ENCODE results near the gene RPL36AL. TPM values are rescaled to one million over a fixed set of nuclear protein-coding genes. Genes with fewer than 3 reads are reported as not detected.
A peak's percentile ranks its signal among the peaks of the same experiment; 100 is the strongest.
"Not testable (repeated sequence)": the region's sequence is repeated elsewhere in the genome, so short reads cannot be mapped to it uniquely, and the experiment has no call there.

Gene RPL36AL
- 100 to 1,000 TPM; 249 to 262 TPM for total RNA-seq

- ChIA-PET POLR2A (interaction anchor here (0.6 to 2.0 kb wide), 10 partner anchors 11 to 468 kb away, joined by 3 to 18 read pairs (median 3); partner anchors contain the start of genes DNAAF2, LRR1 and RPS29), CTCF (interaction anchor here (0.5 to 6.8 kb wide), 17 partner anchors 10 to 505 kb away, joined by 3 to 67 read pairs (median 4); partner anchors contain the start of genes DNAAF2, KLHDC2, LRR1 and NEMF)
- Mint-ChIP-seq H3K9me3 (no peaks in the 10 kb centered on the region), H3K27me3 (no peaks in the 10 kb centered on the region), H3K36me3 (ENCODE audit: low read depth) (peaks cover 69% of the 10 kb centered on the region), H3K4me1 (peaks cover 50% of the 10 kb centered on the region), H3K27ac (peak within 1 kb of the TSS; percentile 97), H3K4me3 (peak within 1 kb of the TSS; percentile 97)
- peak; percentile 96 for DNase-seq
Measured at GRCh38 chr14:49620182-49621113, at the start of gene RPL36AL, which contains the start of gene MGAT2. TSS of gene RPL36AL (minus strand) at chr14:49620626. CDS start at chr14:49619104, 1,522 bp downstream. TSS of gene MGAT2 (plus strand) at chr14:49620799. CDS start at chr14:49621269, 470 bp downstream.

DNA sequence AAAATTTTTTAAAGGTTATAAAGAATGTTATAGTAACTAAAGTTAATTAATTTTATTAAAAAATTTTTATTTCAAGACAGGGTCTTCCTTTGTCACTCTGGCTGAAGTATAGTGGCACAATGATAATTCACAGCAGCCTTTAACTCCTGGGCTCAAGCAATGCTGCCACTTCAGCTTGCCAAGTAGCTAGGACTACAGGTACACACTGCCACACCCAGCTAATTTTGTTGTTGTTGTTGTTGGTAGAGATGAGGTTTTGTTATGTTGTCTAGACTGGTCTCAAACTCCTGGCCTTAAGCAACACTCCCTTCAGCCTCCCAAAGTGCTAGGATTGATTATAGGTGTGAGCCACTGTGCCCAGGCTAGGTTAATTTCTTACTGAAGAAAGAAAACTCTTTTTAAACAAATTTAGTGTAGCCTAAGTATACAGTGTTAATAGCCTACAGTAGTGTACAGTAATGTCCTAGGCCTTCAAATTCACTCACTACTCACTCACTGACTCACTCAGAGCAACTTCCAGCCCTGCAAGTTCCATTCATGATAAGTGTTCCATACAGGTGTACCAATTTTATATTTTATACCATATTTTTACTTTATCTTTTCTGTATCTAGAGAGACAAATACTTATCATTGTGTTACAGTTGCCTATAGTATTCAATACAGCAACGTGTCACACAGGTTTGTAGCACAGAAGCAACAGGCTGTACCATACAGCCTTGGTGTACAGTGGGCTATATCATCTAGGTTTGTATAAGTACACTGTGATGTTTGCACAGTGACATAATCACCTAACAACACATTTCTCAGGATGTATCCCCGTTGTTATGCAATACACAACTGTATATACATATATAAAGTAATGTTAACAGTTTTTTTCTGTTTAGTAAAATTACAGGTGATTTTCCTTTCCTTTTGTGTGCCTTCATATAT, 39.4 kb upstream of the RPL36AL start:
- ChIA-PET CTCF (interaction anchor here (1.1 to 1.2 kb wide), 3 partner anchors 16 to 661 kb away, joined by 3 to 6 read pairs (median 5); no protein-coding TSS in a partner anchor), POLR2A (no interaction called here)
- Mint-ChIP-seq H3K9me3 (no peaks in the 10 kb centered on the region), H3K4me3 (no peak overlapping the region), H3K27me3 (no peaks in the 10 kb centered on the region), H3K4me1 (no peaks in the 10 kb centered on the region), H3K27ac (no peak overlapping the region), H3K36me3 (ENCODE audit: low read depth) (peaks cover 14% of the 10 kb centered on the region)
- no peak for DNase-seq

GRCh38 chr14:49657500-49657899, 37.1 kb upstream of the RPL36AL start:
- H3K27ac Mint-ChIP-seq, H3K9me3 Mint-ChIP-seq, DNase-seq, POLR2A ChIA-PET, H3K4me1 Mint-ChIP-seq, H3K4me3 Mint-ChIP-seq, CTCF ChIA-PET, H3K27me3 Mint-ChIP-seq: not testable (repeated sequence)
- H3K36me3 Mint-ChIP-seq (ENCODE audit: low read depth), result peaks cover 14% of the 10 kb centered on the region

- no peak for DNase-seq
- Mint-ChIP-seq H3K36me3 (ENCODE audit: low read depth) (peaks cover 13% of the 10 kb centered on the region), H3K9me3 (no peaks in the 10 kb centered on the region), H3K4me3 (no peak overlapping the region), H3K4me1 (no peaks in the 10 kb centered on the region), H3K27me3 (no peaks in the 10 kb centered on the region), H3K27ac (no peak overlapping the region)
- ChIA-PET POLR2A (no interaction called here), CTCF (interaction anchor here (0.6 to 1.0 kb wide), 2 partner anchors 20 to 31 kb away, joined by 3 to 4 read pairs; no protein-coding TSS in a partner anchor)
Measured at GRCh38 chr14:49654511-49654910, 34.1 kb upstream of the RPL36AL start.

GRCh38 chr14:49653508-49653907, 33.1 kb upstream of the RPL36AL start:
- CTCF ChIA-PET, result interaction anchor here (0.7 kb wide), 1 partner anchor 15 kb away, joined by 3 read pairs; no protein-coding TSS in a partner anchor

GRCh38 chr14:49642163-49642562, 21.7 kb upstream of the RPL36AL start:
- no peak overlapping the region for H3K4me3 Mint-ChIP-seq

More at GRCh38 chr14:49653508-49653907, 33.1 kb upstream of the RPL36AL start:
- H3K4me1 Mint-ChIP-seq, result no peaks in the 10 kb centered on the region
- no peak for DNase-seq
- H3K9me3 Mint-ChIP-seq, result no peaks in the 10 kb centered on the region
- no peak overlapping the region for H3K4me3 Mint-ChIP-seq
- H3K27ac Mint-ChIP-seq, result no peak overlapping the region
- peaks cover 15% of the 10 kb centered on the region for H3K36me3 Mint-ChIP-seq (ENCODE audit: low read depth)
- POLR2A ChIA-PET, result no interaction called here
- H3K27me3 Mint-ChIP-seq, result no peaks in the 10 kb centered on the region

GRCh38 chr14:49641697-49642129, 21.3 kb upstream of the RPL36AL start:
- peaks cover 44% of the 10 kb centered on the region for H3K36me3 Mint-ChIP-seq (ENCODE audit: low read depth)
- no peaks in the 10 kb centered on the region for H3K27me3 Mint-ChIP-seq
- ChIA-PET CTCF (no interaction called here), POLR2A (no interaction called here)
- no peak overlapping the region for H3K4me3 Mint-ChIP-seq
- peaks cover 40% of the 10 kb centered on the region for H3K4me1 Mint-ChIP-seq
- H3K27ac Mint-ChIP-seq, result peak overlapping the region; percentile 33
- no peaks in the 10 kb centered on the region for H3K9me3 Mint-ChIP-seq
- no peak for DNase-seq

More at GRCh38 chr14:49642163-49642562, 21.7 kb upstream of the RPL36AL start:
- Mint-ChIP-seq H3K27ac (peak overlapping the region; percentile 67), H3K4me1 (peaks cover 37% of the 10 kb centered on the region), H3K9me3 (no peaks in the 10 kb centered on the region), H3K36me3 (ENCODE audit: low read depth) (peaks cover 45% of the 10 kb centered on the region), H3K27me3 (no peaks in the 10 kb centered on the region)
- CTCF ChIA-PET, result interaction anchor here (0.6 to 1.0 kb wide), 3 partner anchors 7 to 107 kb away, joined by 4 to 5 read pairs (median 5); partner anchors contain the start of gene DNAAF2
- POLR2A ChIA-PET, result no interaction called here
- no peak for DNase-seq

DNA sequence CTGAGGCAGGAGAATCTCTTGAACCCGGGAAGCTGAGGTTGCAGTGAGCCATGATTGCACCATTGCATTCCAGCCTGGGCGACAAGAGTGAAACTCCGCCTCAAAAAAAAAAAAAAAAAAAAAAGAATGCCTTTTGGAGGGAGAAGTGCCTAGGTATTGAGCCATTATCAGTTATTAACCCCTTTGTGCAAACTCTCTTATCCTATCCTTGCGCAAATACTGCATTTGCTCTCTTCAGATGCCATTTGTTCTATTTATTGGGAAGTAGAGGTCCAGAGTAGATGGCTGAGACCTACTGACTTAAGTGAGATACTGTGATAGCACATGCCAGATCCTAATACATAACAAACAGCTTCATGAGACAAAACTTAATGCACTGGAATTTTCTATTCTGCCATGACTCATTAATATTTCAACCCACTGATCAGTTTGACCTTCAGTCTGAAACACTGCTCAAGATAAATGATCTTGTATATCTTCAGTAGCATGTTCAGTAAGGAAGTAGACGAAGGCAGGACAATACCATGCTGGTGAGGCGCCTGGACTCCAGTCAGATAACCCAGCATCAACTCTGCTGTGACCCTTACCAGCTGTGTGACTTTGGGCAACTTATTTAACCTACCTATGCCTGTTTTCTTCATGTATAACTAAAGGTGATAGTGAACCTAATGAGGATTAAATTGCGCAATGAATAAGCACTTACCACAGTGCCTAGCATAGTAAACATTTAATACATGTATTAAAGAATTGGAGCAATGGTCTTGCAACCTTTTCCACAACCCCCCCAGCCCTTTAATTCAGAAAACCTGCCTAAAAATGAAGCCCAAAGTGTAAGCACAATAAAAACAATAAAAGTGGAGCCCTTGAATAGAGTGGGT, 20.4 kb upstream of the RPL36AL start:
- H3K27me3 Mint-ChIP-seq, result no peaks in the 10 kb centered on the region
- ChIA-PET POLR2A (no interaction called here), CTCF (interaction anchor here (0.8 kb wide), 1 partner anchor 10 kb away, joined by 4 read pairs; no protein-coding TSS in a partner anchor)
- peaks cover 47% of the 10 kb centered on the region for H3K36me3 Mint-ChIP-seq (ENCODE audit: low read depth)
- peaks cover 49% of the 10 kb centered on the region for H3K4me1 Mint-ChIP-seq
- no peak overlapping the region for H3K4me3 Mint-ChIP-seq
- no peaks in the 10 kb centered on the region for H3K9me3 Mint-ChIP-seq
- DNase-seq, result no peak
- no peak overlapping the region for H3K27ac Mint-ChIP-seq

DNA sequence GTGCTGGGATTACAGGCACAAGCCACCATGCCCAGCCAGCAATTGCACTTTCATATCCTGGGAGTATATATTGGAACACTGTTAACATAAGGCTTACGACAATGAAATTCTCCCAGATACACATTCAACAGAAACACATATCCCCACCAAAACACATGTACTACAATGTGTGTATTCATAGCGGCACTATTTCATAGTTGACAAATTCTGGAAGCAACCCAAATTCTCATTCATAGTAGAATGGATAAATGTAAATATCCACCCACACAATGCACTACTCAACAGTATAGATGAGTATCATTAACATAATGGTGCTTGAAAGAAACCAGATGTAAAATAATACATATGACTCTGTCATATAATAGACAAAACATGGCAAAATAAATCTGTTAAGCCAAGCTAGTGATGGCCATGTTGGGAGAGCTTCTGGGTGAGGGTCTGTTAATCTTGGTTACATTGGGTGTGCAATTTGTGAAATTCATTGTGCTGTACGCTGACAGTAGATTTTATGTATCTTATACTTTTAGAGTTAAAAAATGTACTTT, 17.2 kb upstream of the RPL36AL start:
- H3K36me3 Mint-ChIP-seq (ENCODE audit: low read depth), result peaks cover 42% of the 10 kb centered on the region
- H3K4me1 Mint-ChIP-seq, result peaks cover 47% of the 10 kb centered on the region
- CTCF ChIA-PET, result interaction anchor here (0.9 to 1.3 kb wide), 4 partner anchors 26 to 225 kb away, joined by 3 to 8 read pairs (median 4); no protein-coding TSS in a partner anchor
- H3K27me3 Mint-ChIP-seq, result no peaks in the 10 kb centered on the region
- POLR2A ChIA-PET, result interaction anchor here (0.7 kb wide), 1 partner anchor 130 kb away, joined by 3 read pairs; the partner anchor contains the start of gene KLHDC2
- no peaks in the 10 kb centered on the region for H3K9me3 Mint-ChIP-seq
- no peak overlapping the region for H3K27ac Mint-ChIP-seq
- H3K4me3 Mint-ChIP-seq, result no peak overlapping the region
- no peak for DNase-seq

GRCh38 chr14:49636866-49637265, 16.4 kb upstream of the RPL36AL start:
- ChIA-PET POLR2A (no interaction called here), CTCF (interaction anchor here (0.9 to 1.3 kb wide), 2 partner anchors 210 to 225 kb away, joined by 3 read pairs; no protein-coding TSS in a partner anchor)
- no peak overlapping the region for H3K27ac Mint-ChIP-seq
- H3K4me3 Mint-ChIP-seq, result no peak overlapping the region
- H3K36me3 Mint-ChIP-seq (ENCODE audit: low read depth), result peaks cover 36% of the 10 kb centered on the region
- no peaks in the 10 kb centered on the region for H3K27me3 Mint-ChIP-seq
- H3K4me1 Mint-ChIP-seq, result peaks cover 44% of the 10 kb centered on the region
- H3K9me3 Mint-ChIP-seq, result no peaks in the 10 kb centered on the region
- no peak for DNase-seq
